HepG2 (cell line): ENCODE data around the gene SMARCA2. TPM values are rescaled to one million over a fixed set of nuclear protein-coding genes. Genes with fewer than 3 reads are reported as not detected.

ENCODE experiments used
- ATAC-seq: fragments of 200-7000 bp; cut with Tn5 transposase; 3 replicates; pipeline ENCODE4 v1.9.1; 2020; ENCODE audit warnings: mild to moderate bottlenecking, moderate library complexity
- BruUV-seq: library from RNA; stranded (reverse); fragments of 400-500 nt; replicated peaks from 2 replicates; lab custom pipeline; 2021; lab: Mats Ljungman, UMichigan
- CTCF ChIA-PET: fragments of 300-600 bp; formaldehyde crosslinking; extraction: SDS; loops from one replicate; lab custom pipeline; 2021; ENCODE audit warnings: low total read pairs, inconsistent platforms, low intra/inter-chr PET ratio; lab: Yijun Ruan, JAX
- POLR2A ChIA-PET: fragments of 350-600 bp; sonication (Branson Sonifier 250); formaldehyde crosslinking; loops from one replicate; lab custom pipeline; 2020; ENCODE audit warnings: antibody characterized with exemption, inconsistent platforms; lab: Yijun Ruan, JAX
- DNase-seq: peaks from one replicate; pipeline ENCODE4 v3.0.0-alpha.2; 2015; ENCODE audit warnings: low spot score
- FAIRE-seq: peaks from 3 replicates; lab custom pipeline; 2011; peaks lifted over from hg19 to GRCh38; lab: Jason Lieb, UNC
- H2AFZ ChIP-seq: one replicate; pipeline ENCODE4 v1.6.1; 2011; ENCODE audit warnings: low read length, inconsistent platforms
- H3K27ac ChIP-seq: fragments of 300-600 bp; 3 replicates; pipeline ENCODE4 v1.8.0; 2011; ENCODE audit warnings: mixed run types, mild to moderate bottlenecking, mixed read lengths, low read length, inconsistent platforms; ENCODE audit not compliant: insufficient read depth; ENCODE audit errors: extremely low read length
- H3K27me3 ChIP-seq, 2 experiments: fragments of 200-600 bp in 1 of 2; 2 replicates in 1 of 2; 3 replicates in 1 of 2; pipeline versions ENCODE4 v1.6.0 to v1.8.0; 2011; ENCODE audit warnings: low read length in 2 of 2, mild to moderate bottlenecking in 2 of 2, moderate library complexity in 2 of 2, inconsistent platforms in 1 of 2; ENCODE audit not compliant: insufficient read depth in 2 of 2, control insufficient read depth in 1 of 2
- H3K36me3 ChIP-seq, 2 experiments: fragments of 200-600 bp in 1 of 2; replicated peaks in 1 of 2; 2 replicates in 1 of 2; 3 replicates in 1 of 2; pipeline versions ENCODE4 v1.5.1 to v1.8.0; 2011; ENCODE audit warnings: low read length in 2 of 2, inconsistent platforms in 1 of 2; ENCODE audit not compliant: insufficient read depth in 2 of 2, control insufficient read depth in 1 of 2
- H3K4me1 ChIP-seq: 2 replicates; pipeline ENCODE4 v1.5.1; 2012; ENCODE audit warnings: low read length, inconsistent platforms; ENCODE audit not compliant: insufficient read depth
- H3K4me2 ChIP-seq: 2 replicates; pipeline ENCODE4 v1.6.0; 2011; ENCODE audit warnings: low read depth, low read length, inconsistent platforms
- H3K4me3 ChIP-seq, 3 experiments: fragments of 200-600 bp in 1 of 3; sonication (generic), shearing (Covaris generic) in 1 of 3; replicated peaks in 1 of 3; 2 replicates each; pipeline ENCODE4 v1.5.1; 2011 to 2016; ENCODE audit warnings: low read length in 3 of 3, inconsistent platforms in 2 of 3, low read depth in 2 of 3, mild to moderate bottlenecking in 2 of 3, control low read depth in 1 of 3, mixed read lengths in 1 of 3; ENCODE audit not compliant: insufficient read depth in 1 of 3
- H3K79me2 ChIP-seq: one replicate; pipeline ENCODE4 v1.6.1; 2011; ENCODE audit warnings: low read length, inconsistent platforms; ENCODE audit not compliant: insufficient read depth
- H3K9ac ChIP-seq: 2 replicates; pipeline ENCODE4 v1.6.0; 2011; ENCODE audit warnings: mild to moderate bottlenecking, low read depth, low read length, inconsistent platforms; ENCODE audit not compliant: insufficient read depth
- H3K9me3 ChIP-seq: 2 replicates; pipeline ENCODE4 v1.5.1; 2012; ENCODE audit warnings: mild to moderate bottlenecking, low read length
- H4K20me1 ChIP-seq: 2 replicates; pipeline ENCODE4 v1.6.0; 2011; ENCODE audit warnings: inconsistent platforms, mild to moderate bottlenecking, low read length, moderate library complexity; ENCODE audit not compliant: insufficient read depth
- CEBPB ChIP-seq: IDR thresholded peaks from 2 replicates; pipeline ENCODE4 v1.6.1; 2011; ENCODE audit warnings: low read depth, low read length, improper control_type of control experiment, borderline replicate concordance
- FOXA3 ChIP-seq: IDR thresholded peaks from 2 replicates; pipeline ENCODE4 v1.6.1; 2016; ENCODE audit warnings: missing genetic modification reagents, missing compliant biosample characterization
- GABPB1 ChIP-seq: IDR thresholded peaks from 2 replicates; pipeline ENCODE4 v1.6.1; 2016; ENCODE audit warnings: mild to moderate bottlenecking, missing genetic modification reagents, moderate library complexity, missing compliant biosample characterization
- HNF4A ChIP-seq: sonication (generic); formaldehyde crosslinking; IDR thresholded peaks from 2 replicates; pipeline ENCODE4 v1.4.0; 2020; ENCODE audit warnings: missing genetic modification reagents
- HOXA7 ChIP-seq: sonication (generic); formaldehyde crosslinking; IDR thresholded peaks from 2 replicates; pipeline ENCODE4 v1.8.1; 2022; ENCODE audit warnings: mild to moderate bottlenecking, missing genetic modification reagents, moderate library complexity
- TCF7 ChIP-seq: sonication (generic); IDR thresholded peaks from 2 replicates; pipeline ENCODE4 v1.6.1; 2016; ENCODE audit warnings: antibody characterized with exemption, low read depth
- ZFP36L2 ChIP-seq: sonication (generic); formaldehyde crosslinking; IDR thresholded peaks from 2 replicates; pipeline ENCODE4 v1.4.0; 2020; ENCODE audit warnings: missing genetic modification reagents
- ZNF12 ChIP-seq: sonication (generic); formaldehyde crosslinking; IDR thresholded peaks from 2 replicates; pipeline ENCODE4 v1.5.0; 2020; ENCODE audit warnings: missing genetic modification reagents
- ZNF207 ChIP-seq: fragments of 450-650 bp; IDR thresholded peaks from 2 replicates; pipeline ENCODE4 v1.6.1; 2016; ENCODE audit warnings: antibody characterized with exemption, borderline replicate concordance
- ZNF496 ChIP-seq: sonication (generic); formaldehyde crosslinking; IDR thresholded peaks from 2 replicates; pipeline ENCODE4 v1.8.1; 2023; ENCODE audit warnings: mild to moderate bottlenecking, moderate library complexity, missing genetic modification reagents; ENCODE audit not compliant: insufficient replicate concordance
- WGBS: methylation state at CpG from one replicate; pipeline ENCODE4 v1.1.6; 2017; ENCODE audit warnings: low lambda C conversion rate; 5-methylcytosine and 5-hydroxymethylcytosine counted together
- in situ Hi-C: cut with HindIII; loops from 2 replicates; pipeline ENCODE4 v1.10.0; 2017; ENCODE audit warnings: low pct_unique_long_range_greater_than_20kb; ENCODE audit not compliant: extremely low pct_ligation_motif_present
- intact Hi-C: fragments of 100-400 bp; cut with micrococcal nuclease; formaldehyde crosslinking; loops from one replicate; pipeline ENCODE4 v1.10.0; 2022; ENCODE audit not compliant: unreplicated experiment
- polyA plus RNA-seq, 8 experiments: library from polyadenylated mRNA; depleted of rRNA in 3 of 8; stranded (reverse) in 7 of 8; unstranded in 1 of 8; fragments of >200 nt; fragmentation: Illumina TruSeq in 4 of 8; extraction: Trizol in 4 of 8; gene quantifications; 2 replicates each; pipeline versions ENCODE4 v1.2.1 to v1.2.3, GENCODE V29; 2011 to 2016; ENCODE audit warnings: low read depth in 4 of 8, missing spikeins in 1 of 8, mixed read lengths in 1 of 8; ENCODE audit not compliant: insufficient read depth in 1 of 8
- total RNA-seq, 5 experiments: library from RNA; depleted of rRNA; stranded (reverse); fragments of >200 nt; fragmentation: Illumina TruSeq; extraction: Trizol; gene quantifications; 2 replicates each; pipeline ENCODE4 v1.2.3, GENCODE V29; 2016; ENCODE audit warnings: low read depth in 1 of 5
- TF ChIP-seq, protein P1 (sequence below), 2 experiments: fragments of 450-650 bp in 1 of 2; sonication (generic) in 1 of 2; formaldehyde crosslinking; IDR thresholded peaks; 2 replicates each; pipeline versions ENCODE4 v1.5.0 to v1.8.0; 2020 to 2022; ENCODE audit warnings: mild to moderate bottlenecking in 1 of 2, missing genetic modification reagents in 1 of 2
- TF ChIP-seq, protein P2 (sequence below): sonication (generic); formaldehyde crosslinking; IDR thresholded peaks from 2 replicates; pipeline ENCODE4 v1.4.0; 2020; ENCODE audit warnings: missing genetic modification reagents
- TF ChIP-seq, protein P3 (sequence below): sonication (generic); formaldehyde crosslinking; IDR thresholded peaks from 2 replicates; pipeline ENCODE4 v1.4.0; 2020; ENCODE audit warnings: mild to moderate bottlenecking, low read depth, missing genetic modification reagents
- TF ChIP-seq, protein P4 (sequence below): sonication (generic); formaldehyde crosslinking; IDR thresholded peaks from 2 replicates; pipeline ENCODE4 v1.4.0; 2020; ENCODE audit warnings: missing genetic modification reagents

Gene SMARCA2
- total and polyA plus RNA-seq, 2 of the 13 experiments (the other 11 are each of a cell fraction or from before 2014, with no cell fraction given), result 22.5 to 23.7 TPM

DNA sequence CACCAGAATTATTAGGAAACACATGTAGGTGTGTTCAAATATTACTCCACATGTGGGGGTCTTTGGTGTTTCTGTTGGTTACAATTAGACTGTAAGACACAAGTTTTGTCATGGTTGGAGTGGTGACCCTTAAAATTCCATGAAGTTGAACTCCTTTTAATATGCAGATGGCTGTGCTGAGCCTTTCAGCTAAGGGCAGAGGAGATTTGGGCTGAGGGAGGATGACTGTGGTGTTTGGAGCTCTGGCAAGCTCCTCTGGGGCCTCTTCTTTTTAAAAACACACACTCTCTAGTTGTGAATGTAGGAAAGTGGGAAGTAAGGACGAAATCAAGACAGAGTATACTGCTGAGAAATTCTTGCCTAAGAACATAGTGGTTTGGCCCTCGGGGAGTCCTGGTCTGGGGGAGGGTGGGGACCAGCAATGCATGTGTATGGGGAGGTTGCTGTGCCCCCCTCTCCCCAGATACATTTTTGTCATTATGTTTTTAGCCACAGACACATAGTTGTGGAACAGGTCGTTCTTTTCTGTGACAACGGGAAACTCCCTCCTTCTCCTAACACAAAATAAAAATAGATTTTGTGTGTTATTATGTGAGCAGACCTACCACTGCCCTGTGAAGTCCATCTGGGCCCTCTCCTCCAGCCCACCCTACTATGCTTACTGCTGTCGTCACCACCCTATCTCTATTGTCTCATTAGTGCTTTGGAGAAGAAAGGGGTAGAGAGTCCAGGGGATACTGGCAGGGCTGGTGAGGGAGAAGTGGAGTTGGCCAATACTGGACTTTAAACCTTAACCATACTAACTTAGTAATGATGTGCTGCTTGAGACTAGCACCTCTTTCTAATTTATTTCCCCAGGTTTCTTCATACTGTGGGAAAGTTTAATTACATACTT lies 10.0 kb downstream of the SMARCA2 start:
- H2AFZ ChIP-seq, result no peak overlapping the region
- H3K4me1 ChIP-seq, result peaks cover 17% of the 10 kb centered on the region
- POLR2A ChIA-PET, result no interaction called here
- H3K79me2 ChIP-seq, result peaks cover 20% of the 10 kb centered on the region
- no peak overlapping the region for H3K4me3 ChIP-seq
- in situ Hi-C loops (loop anchor here (25.0 kb wide), 1 partner anchor 812 kb away; the partner anchor contains the start of gene PUM3), intact Hi-C loops (no loop called here)
- no peak overlapping the region for H3K27ac ChIP-seq
- BruUV-seq, result no TSS peak
- WGBS, result 81% methylated on average over 5 of the region's 5 CpGs
- ATAC-seq, result peak; percentile 31; the same call in 1 of the 3 replicates
- no peak for DNase-seq
- H4K20me1 ChIP-seq, result no peaks in the 10 kb centered on the region
- CTCF ChIA-PET, result no interaction called here
- no peaks in the 10 kb centered on the region for H3K36me3 ChIP-seq
- H3K4me2 ChIP-seq, result no peak overlapping the region
- FAIRE-seq, result no peak
- H3K9ac ChIP-seq, result no peak overlapping the region
- no peaks in the 10 kb centered on the region for H3K27me3 ChIP-seq
- no peaks in the 10 kb centered on the region for H3K9me3 ChIP-seq
- TF ChIP-seq, protein P1, sequence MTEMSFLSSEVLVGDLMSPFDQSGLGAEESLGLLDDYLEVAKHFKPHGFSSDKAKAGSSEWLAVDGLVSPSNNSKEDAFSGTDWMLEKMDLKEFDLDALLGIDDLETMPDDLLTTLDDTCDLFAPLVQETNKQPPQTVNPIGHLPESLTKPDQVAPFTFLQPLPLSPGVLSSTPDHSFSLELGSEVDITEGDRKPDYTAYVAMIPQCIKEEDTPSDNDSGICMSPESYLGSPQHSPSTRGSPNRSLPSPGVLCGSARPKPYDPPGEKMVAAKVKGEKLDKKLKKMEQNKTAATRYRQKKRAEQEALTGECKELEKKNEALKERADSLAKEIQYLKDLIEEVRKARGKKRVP (CRISPR knock-in tag; IDR thresholded peaks at IDR 0.05), result no peak
- TF ChIP-seq HOXA7 (CRISPR knock-in tag), result no peak
- TF ChIP-seq, protein P2, sequence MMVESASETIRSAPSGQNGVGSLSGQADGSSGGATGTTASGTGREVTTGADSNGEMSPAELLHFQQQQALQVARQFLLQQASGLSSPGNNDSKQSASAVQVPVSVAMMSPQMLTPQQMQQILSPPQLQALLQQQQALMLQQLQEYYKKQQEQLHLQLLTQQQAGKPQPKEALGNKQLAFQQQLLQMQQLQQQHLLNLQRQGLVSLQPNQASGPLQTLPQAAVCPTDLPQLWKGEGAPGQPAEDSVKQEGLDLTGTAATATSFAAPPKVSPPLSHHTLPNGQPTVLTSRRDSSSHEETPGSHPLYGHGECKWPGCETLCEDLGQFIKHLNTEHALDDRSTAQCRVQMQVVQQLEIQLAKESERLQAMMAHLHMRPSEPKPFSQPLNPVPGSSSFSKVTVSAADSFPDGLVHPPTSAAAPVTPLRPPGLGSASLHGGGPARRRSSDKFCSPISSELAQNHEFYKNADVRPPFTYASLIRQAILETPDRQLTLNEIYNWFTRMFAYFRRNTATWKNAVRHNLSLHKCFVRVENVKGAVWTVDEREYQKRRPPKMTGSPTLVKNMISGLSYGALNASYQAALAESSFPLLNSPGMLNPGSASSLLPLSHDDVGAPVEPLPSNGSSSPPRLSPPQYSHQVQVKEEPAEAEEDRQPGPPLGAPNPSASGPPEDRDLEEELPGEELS (CRISPR knock-in tag), result no peak
- TF ChIP-seq ZNF12 (CRISPR knock-in tag), result peak; percentile 86
- no peak for TF ChIP-seq TCF7
- no peak for TF ChIP-seq FOXA3 (CRISPR knock-in tag)
- TF ChIP-seq ZNF496 (CRISPR knock-in tag), result no peak
- TF ChIP-seq ZFP36L2 (CRISPR knock-in tag), result no peak
- peak; percentile 31; the same call in 1 of the 2 replicates for TF ChIP-seq HNF4A (CRISPR knock-in tag)
- TF ChIP-seq ZNF207, result no peak
- TF ChIP-seq CEBPB, result peak; percentile 12; the same call in 1 of the 2 replicates
- TF ChIP-seq, protein P3, sequence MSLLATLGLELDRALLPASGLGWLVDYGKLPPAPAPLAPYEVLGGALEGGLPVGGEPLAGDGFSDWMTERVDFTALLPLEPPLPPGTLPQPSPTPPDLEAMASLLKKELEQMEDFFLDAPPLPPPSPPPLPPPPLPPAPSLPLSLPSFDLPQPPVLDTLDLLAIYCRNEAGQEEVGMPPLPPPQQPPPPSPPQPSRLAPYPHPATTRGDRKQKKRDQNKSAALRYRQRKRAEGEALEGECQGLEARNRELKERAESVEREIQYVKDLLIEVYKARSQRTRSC (CRISPR knock-in tag), result no peak
- TF ChIP-seq GABPB1, result no peak
- TF ChIP-seq, protein P4, sequence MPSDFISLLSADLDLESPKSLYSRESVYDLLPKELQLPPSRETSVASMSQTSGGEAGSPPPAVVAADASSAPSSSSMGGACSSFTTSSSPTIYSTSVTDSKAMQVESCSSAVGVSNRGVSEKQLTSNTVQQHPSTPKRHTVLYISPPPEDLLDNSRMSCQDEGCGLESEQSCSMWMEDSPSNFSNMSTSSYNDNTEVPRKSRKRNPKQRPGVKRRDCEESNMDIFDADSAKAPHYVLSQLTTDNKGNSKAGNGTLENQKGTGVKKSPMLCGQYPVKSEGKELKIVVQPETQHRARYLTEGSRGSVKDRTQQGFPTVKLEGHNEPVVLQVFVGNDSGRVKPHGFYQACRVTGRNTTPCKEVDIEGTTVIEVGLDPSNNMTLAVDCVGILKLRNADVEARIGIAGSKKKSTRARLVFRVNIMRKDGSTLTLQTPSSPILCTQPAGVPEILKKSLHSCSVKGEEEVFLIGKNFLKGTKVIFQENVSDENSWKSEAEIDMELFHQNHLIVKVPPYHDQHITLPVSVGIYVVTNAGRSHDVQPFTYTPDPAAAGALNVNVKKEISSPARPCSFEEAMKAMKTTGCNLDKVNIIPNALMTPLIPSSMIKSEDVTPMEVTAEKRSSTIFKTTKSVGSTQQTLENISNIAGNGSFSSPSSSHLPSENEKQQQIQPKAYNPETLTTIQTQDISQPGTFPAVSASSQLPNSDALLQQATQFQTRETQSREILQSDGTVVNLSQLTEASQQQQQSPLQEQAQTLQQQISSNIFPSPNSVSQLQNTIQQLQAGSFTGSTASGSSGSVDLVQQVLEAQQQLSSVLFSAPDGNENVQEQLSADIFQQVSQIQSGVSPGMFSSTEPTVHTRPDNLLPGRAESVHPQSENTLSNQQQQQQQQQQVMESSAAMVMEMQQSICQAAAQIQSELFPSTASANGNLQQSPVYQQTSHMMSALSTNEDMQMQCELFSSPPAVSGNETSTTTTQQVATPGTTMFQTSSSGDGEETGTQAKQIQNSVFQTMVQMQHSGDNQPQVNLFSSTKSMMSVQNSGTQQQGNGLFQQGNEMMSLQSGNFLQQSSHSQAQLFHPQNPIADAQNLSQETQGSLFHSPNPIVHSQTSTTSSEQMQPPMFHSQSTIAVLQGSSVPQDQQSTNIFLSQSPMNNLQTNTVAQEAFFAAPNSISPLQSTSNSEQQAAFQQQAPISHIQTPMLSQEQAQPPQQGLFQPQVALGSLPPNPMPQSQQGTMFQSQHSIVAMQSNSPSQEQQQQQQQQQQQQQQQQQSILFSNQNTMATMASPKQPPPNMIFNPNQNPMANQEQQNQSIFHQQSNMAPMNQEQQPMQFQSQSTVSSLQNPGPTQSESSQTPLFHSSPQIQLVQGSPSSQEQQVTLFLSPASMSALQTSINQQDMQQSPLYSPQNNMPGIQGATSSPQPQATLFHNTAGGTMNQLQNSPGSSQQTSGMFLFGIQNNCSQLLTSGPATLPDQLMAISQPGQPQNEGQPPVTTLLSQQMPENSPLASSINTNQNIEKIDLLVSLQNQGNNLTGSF (CRISPR knock-in tag), result no peak
